Activated naive CD4-positive, alpha-beta T cell treated with anti-CD3 and anti-CD28 coated beads, Interleukin-2, amount 50 U/mL, for 72 hours (primary cell): ENCODE measurements around the gene AGBL4. TPM values are rescaled to one million over a fixed set of nuclear protein-coding genes. Genes with fewer than 3 reads are reported as not detected.

Experiments used
- ATAC-seq, 2 donors: fragments of 150-1000 bp; cut with Tn5 transposase; 2 replicates each; pipeline ENCODE4 v1.10.0; 2021; ENCODE audit warnings: mild to moderate bottlenecking in 2 of 2, moderate library complexity in 2 of 2
- DNase-seq, 2 donors: peaks; one replicate each; pipeline ENCODE4 v3.0.0; 2021 to 2022; ENCODE audit warnings: low spot score in 2 of 2
- H3K27ac Mint-ChIP-seq, 2 donors: one replicate each; pipeline ENCODE4 v1.8.0; 2022; ENCODE audit warnings: mild to moderate bottlenecking in 2 of 2, mixed read lengths in 2 of 2
- H3K36me3 Mint-ChIP-seq, 2 donors: one replicate each; pipeline ENCODE4 v1.8.0; 2022; ENCODE audit warnings: mixed read lengths in 2 of 2
- H3K9me3 Mint-ChIP-seq, 2 donors: one replicate each; pipeline ENCODE4 v1.8.0; 2022; ENCODE audit warnings: mixed read lengths in 2 of 2
- total RNA-seq, 2 donors: library from RNA; stranded (reverse); gene quantifications; one replicate each; pipeline ENCODE4 v1.2.3, GENCODE V29; 2022

AGBL4 gene
- total RNA-seq, 2 donors from 2014 or later, result 0.19 TPM; not detected in 1

- Mint-ChIP-seq H3K36me3 (peaks cover 0 to 5% of the 10 kb centered on the region in 2 donors), H3K9me3 (peaks cover 0 to 17% of the 10 kb centered on the region in 2 donors)
Measured at GRCh38 chr1:48996311-48996710, 1027.4 kb downstream of the AGBL4 start.

GRCh38 chr1:48988633-48989197, 1035.0 kb downstream of the AGBL4 start:
- H3K36me3 Mint-ChIP-seq, result peaks cover 0 to 5% of the 10 kb centered on the region in 2 donors
- no peak overlapping the region for H3K27ac Mint-ChIP-seq
- DNase-seq, result no peak
- no peak for ATAC-seq
- peaks cover 11 to 30% of the 10 kb centered on the region in 2 donors for H3K9me3 Mint-ChIP-seq

More at GRCh38 chr1:48996311-48996710, 1027.4 kb downstream of the AGBL4 start:
- H3K27ac Mint-ChIP-seq, result no peak overlapping the region
- no peak for ATAC-seq
- no peak for DNase-seq

DNA sequence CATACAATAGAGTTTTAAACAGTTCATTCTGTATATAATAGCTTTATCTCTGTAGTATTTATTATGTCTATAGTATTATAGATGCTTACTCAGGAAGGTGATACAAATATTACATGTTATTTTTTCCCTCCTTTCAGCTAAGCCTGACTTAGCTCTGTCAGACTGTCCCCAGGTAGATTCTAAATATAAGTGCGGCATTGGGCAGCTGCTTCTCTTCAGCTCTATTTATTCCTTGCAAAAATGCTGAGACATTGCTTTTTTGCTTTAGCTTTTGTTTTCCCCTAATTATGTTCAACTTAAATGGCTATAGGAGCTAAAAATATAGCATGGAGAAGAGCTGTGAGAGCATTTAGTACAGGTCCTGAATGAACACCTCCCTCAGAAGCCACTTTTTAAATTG, 1043.8 kb downstream of the AGBL4 start:
- Mint-ChIP-seq H3K36me3 (no peaks in the 10 kb centered on the region), H3K9me3 (peaks cover 6 to 9% of the 10 kb centered on the region in 2 donors)
- no peak for ATAC-seq

DNA sequence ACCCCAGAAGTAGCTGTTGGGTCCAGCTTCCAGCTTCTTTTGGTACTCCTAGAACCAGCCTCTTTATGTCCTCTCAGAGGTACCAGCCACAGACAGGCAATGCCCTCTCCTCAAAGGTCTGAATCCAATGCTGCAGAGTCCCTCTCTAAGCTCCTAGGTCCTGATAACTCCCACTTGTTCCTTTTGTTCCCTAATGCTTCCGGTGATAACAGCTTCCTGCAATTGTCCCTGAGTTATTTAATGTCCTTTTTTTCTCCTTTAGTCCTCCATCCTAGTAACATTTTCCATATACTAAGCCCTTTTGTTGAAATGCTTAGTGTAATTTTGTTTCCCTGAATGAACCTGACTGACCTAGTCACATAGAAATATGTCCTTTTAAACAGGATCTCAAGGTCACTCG, 1045.3 kb downstream of the AGBL4 start:
- H3K9me3 Mint-ChIP-seq, result peaks cover 5 to 6% of the 10 kb centered on the region in 2 donors
- H3K27ac Mint-ChIP-seq, result no peak overlapping the region
- ATAC-seq, result no peak
- DNase-seq, result no peak
- no peaks in the 10 kb centered on the region for H3K36me3 Mint-ChIP-seq

More for the DNA sequence above, 1043.8 kb downstream of the AGBL4 start:
- no peak overlapping the region for H3K27ac Mint-ChIP-seq
- DNase-seq, result no peak

GRCh38 chr1:48977273-48977672, 1046.5 kb downstream of the AGBL4 start:
- Mint-ChIP-seq H3K27ac (no peak overlapping the region), H3K36me3 (no peaks in the 10 kb centered on the region), H3K9me3 (peaks cover 5 to 6% of the 10 kb centered on the region in 2 donors)
- DNase-seq (no peak), ATAC-seq (no peak)

GRCh38 chr1:48969971-48970370, 1053.8 kb downstream of the AGBL4 start:
- Mint-ChIP-seq H3K36me3 (no peaks in the 10 kb centered on the region), H3K9me3 (no peaks in the 10 kb centered on the region), H3K27ac (no peak overlapping the region)
- ATAC-seq, result no peak
- no peak for DNase-seq

DNA sequence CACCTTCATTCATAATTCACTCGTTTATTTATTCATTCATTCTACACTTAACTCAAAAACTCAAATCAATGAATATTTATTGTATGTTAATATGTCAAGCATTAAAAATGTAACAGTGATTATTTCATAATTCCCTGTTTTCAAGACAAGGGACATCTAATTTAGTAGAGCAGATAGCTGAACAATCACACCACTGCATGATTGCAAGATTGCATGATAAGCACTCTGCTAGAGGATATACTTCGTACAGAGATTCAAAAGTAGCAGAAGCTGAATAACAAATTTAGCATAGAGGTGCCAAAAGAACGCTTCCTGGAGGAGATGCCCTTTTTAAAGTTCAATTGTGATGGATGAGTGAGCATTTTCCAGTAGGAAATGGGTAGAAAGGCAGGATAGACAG, 1056.4 kb downstream of the AGBL4 start:
- no peaks in the 10 kb centered on the region for H3K36me3 Mint-ChIP-seq
- H3K27ac Mint-ChIP-seq, result no peak overlapping the region
- no peaks in the 10 kb centered on the region for H3K9me3 Mint-ChIP-seq
- ATAC-seq (no peak), DNase-seq (no peak)

DNA sequence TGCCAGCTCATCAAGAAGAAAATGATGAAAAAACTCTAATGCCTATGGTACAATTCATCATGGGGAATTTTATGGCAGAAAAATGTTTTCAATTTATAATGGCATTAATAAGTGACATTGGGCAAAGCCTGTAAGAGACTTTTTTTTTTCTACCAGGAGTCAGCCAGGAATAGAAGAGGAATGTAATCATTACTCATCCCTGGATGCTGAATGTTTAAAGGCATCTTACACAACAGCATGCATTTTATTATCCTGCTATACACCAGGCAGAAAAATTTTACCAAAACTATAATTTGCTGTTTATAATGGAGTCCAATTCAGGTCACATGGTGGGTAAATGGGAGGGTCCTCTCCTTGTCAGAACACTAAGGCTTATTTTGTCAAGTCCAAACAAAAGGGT, 1057.2 kb downstream of the AGBL4 start:
- Mint-ChIP-seq H3K9me3 (no peaks in the 10 kb centered on the region), H3K27ac (no peak overlapping the region), H3K36me3 (no peaks in the 10 kb centered on the region)
- no peak for DNase-seq
- ATAC-seq, result no peak

DNA sequence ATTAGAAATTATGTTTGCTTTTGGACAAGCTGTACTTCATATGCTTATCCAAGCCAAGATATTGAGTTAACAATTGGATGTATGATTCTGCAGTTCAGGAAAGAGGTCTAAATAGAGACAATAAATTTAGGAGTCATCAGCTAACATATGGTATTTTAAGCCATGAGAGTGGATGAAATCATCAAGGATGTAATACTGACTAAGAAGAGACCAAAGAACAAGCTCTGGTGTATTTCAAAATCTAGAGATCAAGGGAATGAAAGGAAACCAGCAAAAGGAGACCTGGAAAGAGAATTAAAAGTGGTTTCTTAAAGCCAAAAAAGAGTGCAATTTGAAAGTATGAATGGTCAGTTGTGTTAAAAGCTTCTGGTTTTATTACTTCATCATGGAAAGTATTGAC, 1063.4 kb downstream of the AGBL4 start:
- Mint-ChIP-seq H3K27ac (no peak overlapping the region), H3K9me3 (peaks cover 0 to 3% of the 10 kb centered on the region in 2 donors), H3K36me3 (peaks cover 0 to 4% of the 10 kb centered on the region in 2 donors)
- ATAC-seq, result no peak
- no peak for DNase-seq

- peaks cover 0 to 3% of the 10 kb centered on the region in 2 donors for H3K9me3 Mint-ChIP-seq
- ATAC-seq (no peak), DNase-seq (no peak)
- no peak overlapping the region for H3K27ac Mint-ChIP-seq
- peaks cover 0 to 4% of the 10 kb centered on the region in 2 donors for H3K36me3 Mint-ChIP-seq
Measured at GRCh38 chr1:48955774-48956173, 1068.0 kb downstream of the AGBL4 start.

GRCh38 chr1:48953617-48954016, 1070.1 kb downstream of the AGBL4 start:
- H3K27ac Mint-ChIP-seq, result no peak overlapping the region
- peaks cover 0 to 4% of the 10 kb centered on the region in 2 donors for H3K36me3 Mint-ChIP-seq
- DNase-seq (no peak), ATAC-seq (no peak)
- H3K9me3 Mint-ChIP-seq, result peaks cover 0 to 3% of the 10 kb centered on the region in 2 donors

DNA sequence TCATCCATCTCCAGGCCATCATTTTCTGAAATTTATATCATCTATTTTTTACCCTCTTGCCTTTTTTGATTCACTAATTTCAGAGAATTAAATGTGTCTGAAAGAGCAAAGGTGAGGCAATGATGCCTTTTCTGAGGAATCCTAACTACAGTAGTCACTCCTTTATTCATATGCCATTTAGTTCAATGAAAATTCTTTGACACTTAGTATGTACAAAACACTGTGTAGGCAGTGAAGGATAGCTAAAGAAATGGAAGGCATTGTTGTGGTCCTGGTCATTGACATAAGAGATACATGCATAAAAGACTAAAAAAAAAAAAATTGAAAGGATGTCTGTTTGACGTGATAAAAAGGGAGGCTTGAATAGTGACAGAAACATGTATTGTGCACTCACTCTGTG, 1075.2 kb downstream of the AGBL4 start:
- H3K27ac Mint-ChIP-seq, result no peak overlapping the region
- no peak for DNase-seq

GRCh38 chr1:48947761-48948537, 1075.8 kb downstream of the AGBL4 start:
- DNase-seq, result no peak
- Mint-ChIP-seq H3K9me3 (no peaks in the 10 kb centered on the region), H3K27ac (no peak overlapping the region), H3K36me3 (no peaks in the 10 kb centered on the region)
- no peak for ATAC-seq

More for the DNA sequence above, 1075.2 kb downstream of the AGBL4 start:
- Mint-ChIP-seq H3K36me3 (no peaks in the 10 kb centered on the region), H3K9me3 (no peaks in the 10 kb centered on the region)
- no peak for ATAC-seq

GRCh38 chr1:48946070-48946469, 1077.7 kb downstream of the AGBL4 start:
- ATAC-seq, result no peak
- H3K27ac Mint-ChIP-seq, result no peak overlapping the region
- H3K36me3 Mint-ChIP-seq, result no peaks in the 10 kb centered on the region
- no peaks in the 10 kb centered on the region for H3K9me3 Mint-ChIP-seq
- DNase-seq, result no peak

DNA sequence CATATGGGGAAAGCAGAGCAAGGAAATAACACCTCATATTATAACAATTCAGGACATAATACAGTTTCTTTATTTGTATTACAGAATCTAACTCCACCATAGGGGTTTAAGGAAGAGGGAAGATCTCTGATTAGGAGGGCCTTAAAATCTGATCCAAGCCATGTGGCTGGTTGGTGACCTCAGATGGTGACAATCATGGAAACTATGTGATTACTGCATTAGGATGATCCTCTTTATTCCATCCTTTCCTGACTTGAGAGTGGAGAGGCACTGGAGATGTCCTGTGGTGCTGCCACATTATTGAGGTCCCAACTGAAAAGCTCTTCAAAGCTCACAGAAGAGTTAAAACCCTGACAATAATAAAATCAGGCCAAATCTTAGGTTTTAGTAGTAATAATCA, 1078.9 kb downstream of the AGBL4 start:
- no peak for ATAC-seq
- DNase-seq, result no peak
- Mint-ChIP-seq H3K9me3 (no peaks in the 10 kb centered on the region), H3K27ac (no peak overlapping the region), H3K36me3 (no peaks in the 10 kb centered on the region)

DNA sequence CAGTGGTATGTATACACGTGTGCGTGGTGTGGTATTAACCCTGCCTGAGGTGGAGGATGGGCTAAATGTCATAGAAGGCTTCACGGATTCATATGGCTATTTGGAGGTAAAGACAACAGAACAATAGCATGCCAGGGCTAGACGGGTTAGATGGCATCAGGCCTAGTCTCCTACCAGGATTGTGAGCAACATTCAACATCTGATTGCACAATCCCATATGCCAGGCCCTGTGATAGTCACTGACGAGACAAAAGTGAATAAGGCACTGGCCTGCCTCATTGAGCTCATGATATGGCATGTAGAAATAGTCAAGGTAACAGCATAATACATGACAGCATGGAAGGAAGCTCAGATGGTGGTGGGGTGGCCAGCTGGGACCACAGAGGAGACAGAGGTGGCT, 1079.9 kb downstream of the AGBL4 start:
- Mint-ChIP-seq H3K27ac (no peak overlapping the region), H3K9me3 (no peaks in the 10 kb centered on the region), H3K36me3 (no peaks in the 10 kb centered on the region)
- no peak for DNase-seq
- no peak for ATAC-seq

DNA sequence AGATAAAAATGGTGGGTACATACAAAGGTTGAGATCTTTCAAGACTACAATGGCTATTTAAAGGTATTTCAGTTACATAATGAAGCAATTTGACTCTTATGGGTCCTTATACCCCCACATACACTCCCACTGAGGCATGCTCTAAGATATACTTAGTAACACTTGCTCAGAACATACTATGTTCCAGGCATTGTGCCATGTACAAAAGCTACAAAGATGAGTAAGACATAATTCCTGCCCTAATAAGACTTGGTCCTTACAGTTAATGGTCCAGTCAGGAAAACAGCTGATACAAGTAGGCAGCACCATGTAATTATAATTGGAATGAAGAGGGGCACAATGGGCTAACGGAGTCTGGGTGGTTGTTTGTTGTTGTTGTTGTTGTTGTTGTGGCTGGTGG, 1080.4 kb downstream of the AGBL4 start:
- no peaks in the 10 kb centered on the region for H3K9me3 Mint-ChIP-seq
- no peak overlapping the region for H3K27ac Mint-ChIP-seq
- no peaks in the 10 kb centered on the region for H3K36me3 Mint-ChIP-seq
- ATAC-seq, result no peak
- no peak for DNase-seq
